HG03280 (cell line): Measurements from ENCODE around the gene SLC15A2.
"Not testable (repeated sequence)": the region's sequence is repeated elsewhere in the genome, so short reads cannot be mapped to it uniquely, and the experiment has no call there.

Experiments
- ATAC-seq: cut with Tn5 transposase; IDR thresholded peaks from one replicate; pipeline ENCODE4 v1.9.1; 2021; ENCODE audit warnings: mild to moderate bottlenecking, moderate library complexity; ENCODE audit not compliant: unreplicated experiment

Gene SLC15A2

DNA sequence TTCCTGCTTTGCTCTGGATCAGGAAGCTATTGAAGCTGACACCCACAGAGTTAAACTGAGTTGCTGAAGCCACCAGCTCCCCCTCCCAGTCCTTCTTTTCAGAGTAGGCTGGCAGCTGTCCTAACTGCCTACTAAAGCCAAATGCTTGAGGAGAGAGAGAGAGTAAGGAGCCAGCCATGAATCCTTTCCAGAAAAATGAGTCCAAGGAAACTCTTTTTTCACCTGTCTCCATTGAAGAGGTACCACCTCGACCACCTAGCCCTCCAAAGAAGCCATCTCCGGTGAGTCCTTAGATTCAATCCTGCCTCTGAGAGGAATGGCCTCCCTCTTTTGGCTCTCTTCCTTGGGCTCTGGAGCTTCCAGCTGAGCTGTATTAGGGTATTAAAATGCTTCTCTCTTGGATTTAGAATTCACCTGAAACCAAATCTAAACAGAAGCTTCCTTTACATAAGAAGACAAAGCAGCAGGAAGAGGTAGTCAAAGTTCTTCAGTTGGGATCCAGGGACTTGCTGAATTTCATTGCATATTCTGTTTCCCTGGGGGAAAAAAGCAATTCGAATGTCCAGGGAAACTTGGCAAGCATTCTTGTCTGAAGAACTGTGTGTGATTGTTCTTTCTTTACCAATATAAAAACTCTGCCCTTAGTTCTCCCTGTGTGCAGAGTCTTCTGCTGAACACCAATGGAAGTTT lies at the start of gene SLC15A2:
Gene SLC15A2, plus strand, starts transcription at position 101 of the 690 bp plus-strand sequence. Its CDS starts 76 bp downstream, at position 177.
- no peak for ATAC-seq

- ATAC-seq, result no peak
Measured at GRCh38 chr3:121844892-121845291, 49.3 kb upstream of the SLC15A2 start.

GRCh38 chr3:121852256-121852655 lies 41.9 kb upstream of the SLC15A2 start:
- ATAC-seq, result no peak

DNA sequence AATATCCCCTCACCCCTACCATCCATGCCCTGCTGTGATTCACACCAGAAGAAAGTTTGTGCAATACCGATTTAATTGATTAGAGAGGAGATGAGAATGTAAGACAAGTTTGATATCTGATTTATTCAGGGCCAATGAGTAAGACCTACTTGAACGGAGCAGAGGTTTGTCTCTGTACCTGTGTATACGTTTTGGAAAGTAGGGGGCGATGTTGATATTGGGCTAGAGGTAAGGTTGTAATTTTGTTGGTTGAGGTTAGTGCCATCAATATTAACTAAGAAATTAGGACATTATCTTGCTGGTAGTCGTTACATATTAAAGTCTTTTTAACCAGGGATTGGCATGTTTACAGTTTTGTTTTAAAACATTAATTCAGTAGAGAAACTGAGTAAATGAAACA lies 38.6 kb upstream of the SLC15A2 start:
- ATAC-seq, result no peak

- not testable (repeated sequence) for ATAC-seq
Measured at GRCh38 chr3:121857778-121858177, 36.4 kb upstream of the SLC15A2 start.

DNA sequence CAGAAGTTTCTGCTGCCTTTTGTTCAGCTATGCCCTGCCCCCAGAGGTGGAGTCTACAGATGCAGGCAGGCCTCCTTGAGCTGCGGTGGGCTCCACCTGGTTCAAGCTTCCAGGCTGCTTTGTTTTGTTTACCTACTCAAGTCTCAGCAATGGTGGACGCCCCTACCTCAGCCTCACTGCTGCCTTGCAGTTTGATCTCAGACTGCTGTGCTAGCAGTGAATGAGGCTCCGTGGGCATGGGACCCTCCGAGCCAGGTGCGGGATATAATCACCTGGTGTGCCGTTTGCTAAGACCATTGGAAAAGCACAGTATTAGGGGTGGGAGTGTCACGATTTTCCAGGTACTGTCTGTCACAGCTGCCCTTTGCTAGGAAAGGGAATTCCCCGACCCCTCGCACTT lies 31.0 kb upstream of the SLC15A2 start:
- ATAC-seq, result not testable (repeated sequence)

- no peak for ATAC-seq
Measured at GRCh38 chr3:121863801-121864200, 30.4 kb upstream of the SLC15A2 start.

- ATAC-seq, result no peak
Measured at GRCh38 chr3:121869736-121870135, 24.5 kb upstream of the SLC15A2 start.

DNA sequence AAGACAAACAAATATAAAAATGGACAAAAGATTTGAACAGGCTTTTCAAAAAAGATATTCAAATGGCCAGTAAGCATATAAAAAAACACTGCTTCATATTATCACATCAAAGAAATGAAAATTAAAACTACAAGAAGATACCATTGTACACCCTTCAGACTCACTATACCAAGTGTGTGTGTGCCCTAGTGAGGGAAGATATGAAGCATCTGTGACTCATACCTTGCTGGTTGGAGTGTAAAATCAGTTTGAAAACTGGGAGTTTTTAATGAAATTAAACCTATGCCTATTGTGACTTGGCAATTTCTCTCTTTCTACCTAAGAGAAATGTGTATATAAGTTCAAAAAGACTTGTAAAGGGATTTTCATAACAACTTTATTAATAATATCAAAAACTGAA lies 23.5 kb upstream of the SLC15A2 start:
- ATAC-seq, result no peak

DNA sequence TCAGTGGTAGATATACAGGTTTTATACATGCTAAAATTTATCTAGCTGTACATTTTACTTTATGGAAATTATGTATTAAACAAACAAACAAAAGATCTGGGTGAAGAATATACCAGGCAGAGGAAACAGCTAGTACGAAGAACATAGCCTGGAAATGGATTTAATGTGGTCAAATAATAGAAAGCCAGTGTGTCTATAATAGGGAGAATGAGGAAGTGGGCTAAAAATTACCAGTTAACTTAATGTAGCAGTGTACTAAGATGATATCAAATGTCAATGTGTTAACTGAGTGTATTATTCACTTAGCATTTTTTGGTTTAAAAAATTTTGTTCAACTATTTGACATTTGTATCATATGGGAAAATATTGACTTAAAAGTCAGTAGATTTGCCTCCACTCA lies 22.8 kb upstream of the SLC15A2 start:
- no peak for ATAC-seq

DNA sequence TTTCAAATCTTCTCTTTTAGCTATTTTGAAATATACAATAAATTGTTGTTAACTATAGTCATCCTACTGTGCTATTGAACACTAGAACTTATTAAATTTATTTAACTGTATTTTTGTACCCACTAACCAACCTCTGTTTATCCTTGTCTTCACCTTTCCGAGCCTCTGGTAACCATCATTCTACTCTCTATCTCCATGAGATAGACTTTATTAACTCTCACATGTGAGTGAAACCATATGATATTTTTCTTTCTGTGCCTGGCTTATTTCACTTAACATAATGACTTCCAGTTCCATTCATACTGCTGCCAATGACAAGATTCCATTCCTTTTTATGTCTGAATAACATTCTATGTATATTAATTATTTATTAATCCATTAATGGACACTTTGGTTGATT lies 15.8 kb upstream of the SLC15A2 start:
- no peak for ATAC-seq

DNA sequence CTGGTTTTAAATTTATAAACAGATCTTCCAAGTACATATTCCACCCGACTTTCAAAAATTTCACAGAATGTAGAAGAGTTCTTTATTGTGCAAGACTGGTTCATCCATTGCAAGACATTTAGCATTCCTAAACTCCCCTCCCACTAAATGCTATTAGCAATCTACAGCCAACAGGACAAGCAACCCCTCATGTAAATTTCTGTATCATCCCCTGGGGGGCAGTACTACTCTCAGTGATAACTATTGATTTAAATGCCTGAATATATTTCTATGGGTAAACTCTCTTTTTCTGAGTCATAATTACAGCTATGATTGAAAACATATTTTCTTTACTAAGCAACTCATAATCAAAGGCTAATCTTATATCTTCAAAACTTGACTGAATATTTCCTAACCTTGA lies 10.7 kb upstream of the SLC15A2 start:
- no peak for ATAC-seq

GRCh38 chr3:121885386-121885785 lies 8.8 kb upstream of the SLC15A2 start:
- ATAC-seq, result no peak

DNA sequence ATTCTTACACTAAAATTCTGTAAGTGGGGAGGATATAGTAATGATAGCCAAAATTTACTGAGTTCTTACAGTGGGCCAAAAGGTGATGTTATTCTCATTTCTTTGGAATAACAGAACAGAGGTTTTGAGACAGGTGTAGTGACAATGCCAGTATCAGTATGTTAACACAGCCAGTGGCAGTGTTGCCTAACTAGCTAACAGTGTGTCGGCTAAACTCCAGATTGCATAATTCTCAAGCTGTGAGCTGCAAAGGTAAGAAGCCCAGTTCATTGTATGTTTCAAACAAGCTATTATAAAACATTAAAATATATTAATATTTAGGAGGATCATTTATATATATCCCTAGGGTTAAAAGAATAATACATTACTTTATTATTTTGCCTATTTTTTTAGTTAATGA lies 920 bp downstream of the SLC15A2 start:
- no peak for ATAC-seq

DNA sequence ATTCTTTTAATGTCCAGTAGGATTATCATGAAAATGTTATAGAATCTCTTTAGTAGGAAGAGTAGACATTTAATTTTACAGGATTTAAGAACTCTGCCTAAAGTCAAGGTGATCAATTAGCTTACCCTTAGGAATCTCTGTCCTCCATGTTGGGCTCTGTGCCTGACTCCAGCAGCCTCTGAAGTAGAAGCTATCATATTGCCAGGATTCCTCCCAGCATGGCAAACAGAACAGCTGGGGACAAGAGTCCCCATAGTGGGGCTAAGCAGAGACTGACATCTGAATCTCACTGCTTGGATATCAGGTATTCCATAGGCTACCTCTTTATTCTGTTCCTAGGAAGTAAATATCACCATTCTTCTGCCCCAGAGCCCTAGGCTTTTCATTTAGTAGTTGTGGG lies 1.5 kb downstream of the SLC15A2 start:
- no peak for ATAC-seq

DNA sequence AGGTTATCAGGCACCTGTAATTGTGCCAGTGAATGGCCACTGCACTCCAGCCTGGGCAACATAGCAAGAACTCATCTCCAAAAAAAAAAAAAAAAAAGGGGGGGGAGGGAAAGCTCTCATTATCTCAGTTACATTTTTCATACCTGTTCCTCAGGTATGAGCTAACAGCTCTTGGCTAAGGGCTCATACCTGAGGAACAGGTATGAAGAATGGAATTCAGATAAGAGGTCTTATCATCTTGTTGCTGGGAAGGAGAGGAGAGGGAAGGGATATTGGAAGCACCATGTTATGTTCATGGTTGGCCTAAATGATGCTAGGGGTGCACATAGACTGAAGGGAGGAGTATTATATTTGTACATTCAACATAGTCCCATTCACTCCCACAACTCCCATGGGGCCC lies 2.6 kb downstream of the SLC15A2 start:
- ATAC-seq, result no peak

- no peak for ATAC-seq
Measured at GRCh38 chr3:121897296-121897695, 3.1 kb downstream of the SLC15A2 start.

- no peak for ATAC-seq
Measured at GRCh38 chr3:121913305-121913990, 19.2 kb downstream of the SLC15A2 start.

GRCh38 chr3:121914081-121914998 lies 20.1 kb downstream of the SLC15A2 start:
- no peak for ATAC-seq

- no peak for ATAC-seq
Measured at GRCh38 chr3:121916189-121916588, 22.0 kb downstream of the SLC15A2 start.

GRCh38 chr3:121918779-121919483 lies 24.7 kb downstream of the SLC15A2 start:
- no peak for ATAC-seq
